Neuron (in vitro differentiated cells): ENCODE results near the gene UROC1.

Experiments
- H2AFZ ChIP-seq: one replicate; pipeline ENCODE4 v1.6.1; 2013; ENCODE audit warnings: low read depth, mild to moderate bottlenecking, inconsistent platforms, low read length, moderate library complexity
- H3K27me3 ChIP-seq: one replicate; pipeline ENCODE4 v1.6.1; 2013; ENCODE audit warnings: low read length; ENCODE audit not compliant: insufficient read depth
- H3K36me3 ChIP-seq: one replicate; pipeline ENCODE4 v1.6.1; 2013; ENCODE audit warnings: low read length; ENCODE audit not compliant: insufficient read depth
- H3K4me1 ChIP-seq: one replicate; pipeline ENCODE4 v1.6.1; 2013; ENCODE audit warnings: low read length; ENCODE audit not compliant: insufficient read depth
- H3K4me3 ChIP-seq: 2 replicates; pipeline ENCODE4 v1.5.1; 2013; ENCODE audit warnings: mild to moderate bottlenecking, low read length, moderate library complexity
- H3K9me3 ChIP-seq: one replicate; pipeline ENCODE4 v1.6.1; 2013; ENCODE audit warnings: low read length

Gene UROC1

GRCh38 chr3:126479642-126480041 is 37.9 kb downstream of the UROC1 start:
- H3K4me3 ChIP-seq, result no peak overlapping the region
- peaks cover 16% of the 10 kb centered on the region for H3K27me3 ChIP-seq
- no peaks in the 10 kb centered on the region for H3K36me3 ChIP-seq
- peaks cover 15% of the 10 kb centered on the region for H3K4me1 ChIP-seq
- H2AFZ ChIP-seq, result no peak overlapping the region
- H3K9me3 ChIP-seq, result no peaks in the 10 kb centered on the region

GRCh38 chr3:126478581-126479310 is 38.8 kb downstream of the UROC1 start:
- H3K4me3 ChIP-seq, result no peak overlapping the region
- no peak overlapping the region for H2AFZ ChIP-seq
- H3K27me3 ChIP-seq, result peaks cover 16% of the 10 kb centered on the region
- H3K4me1 ChIP-seq, result peaks cover 17% of the 10 kb centered on the region
- H3K9me3 ChIP-seq, result no peaks in the 10 kb centered on the region
- H3K36me3 ChIP-seq, result no peaks in the 10 kb centered on the region

GRCh38 chr3:126477061-126477380 is 40.6 kb downstream of the UROC1 start:
- Histone ChIP-seq H3K36me3 (peaks cover 8% of the 10 kb centered on the region), H2AFZ (no peak overlapping the region), H3K4me3 (no peak overlapping the region), H3K27me3 (peaks cover 16% of the 10 kb centered on the region), H3K9me3 (no peaks in the 10 kb centered on the region), H3K4me1 (peaks cover 34% of the 10 kb centered on the region)

DNA sequence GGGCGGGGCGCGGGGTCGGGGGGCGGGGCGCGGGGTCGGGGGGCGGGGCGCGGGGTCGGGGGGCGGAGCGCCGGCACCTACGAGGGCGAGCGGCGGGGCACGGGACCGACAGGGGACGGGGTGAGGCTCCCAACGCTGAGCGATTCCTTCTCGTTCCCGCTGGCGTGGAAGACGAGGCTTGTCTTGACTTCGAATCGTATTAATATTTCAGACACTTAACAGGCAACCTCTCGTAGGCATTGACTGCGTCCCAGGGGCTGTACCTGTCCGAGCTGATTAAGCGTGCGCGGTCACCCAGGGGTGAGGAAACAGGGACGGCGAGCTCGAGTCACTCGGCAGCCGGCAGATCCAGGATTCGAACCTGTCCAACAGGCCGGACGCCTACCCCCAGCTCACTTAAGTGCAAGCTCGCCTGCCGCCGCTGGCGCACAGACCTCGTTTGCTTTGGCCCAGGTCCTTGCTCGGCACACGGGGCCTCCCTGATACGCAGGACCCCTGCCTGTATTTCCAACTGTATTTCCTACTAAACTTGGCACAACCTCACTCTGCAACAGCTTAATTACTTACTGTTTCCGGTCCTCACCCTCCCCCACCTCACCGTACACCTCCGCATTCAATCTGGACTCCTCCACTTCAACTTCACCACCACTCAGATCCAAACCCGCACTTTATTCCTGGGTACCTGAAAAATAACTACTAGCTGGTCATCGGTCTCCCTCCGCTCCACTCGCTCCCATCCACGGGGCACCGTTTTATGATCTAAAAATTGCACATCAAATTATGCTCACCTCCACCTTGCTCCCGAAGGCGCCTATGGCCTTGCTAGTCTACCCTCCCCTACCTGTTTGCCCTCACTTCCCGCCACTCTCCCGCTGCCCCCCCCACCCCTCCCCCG is 41.2 kb downstream of the UROC1 start:
- Histone ChIP-seq H3K36me3 (peaks cover 13% of the 10 kb centered on the region), H3K9me3 (no peaks in the 10 kb centered on the region), H3K4me1 (peaks cover 39% of the 10 kb centered on the region), H3K27me3 (peaks cover 13% of the 10 kb centered on the region), H2AFZ (no peak overlapping the region), H3K4me3 (peak overlapping the region; percentile 52)

DNA sequence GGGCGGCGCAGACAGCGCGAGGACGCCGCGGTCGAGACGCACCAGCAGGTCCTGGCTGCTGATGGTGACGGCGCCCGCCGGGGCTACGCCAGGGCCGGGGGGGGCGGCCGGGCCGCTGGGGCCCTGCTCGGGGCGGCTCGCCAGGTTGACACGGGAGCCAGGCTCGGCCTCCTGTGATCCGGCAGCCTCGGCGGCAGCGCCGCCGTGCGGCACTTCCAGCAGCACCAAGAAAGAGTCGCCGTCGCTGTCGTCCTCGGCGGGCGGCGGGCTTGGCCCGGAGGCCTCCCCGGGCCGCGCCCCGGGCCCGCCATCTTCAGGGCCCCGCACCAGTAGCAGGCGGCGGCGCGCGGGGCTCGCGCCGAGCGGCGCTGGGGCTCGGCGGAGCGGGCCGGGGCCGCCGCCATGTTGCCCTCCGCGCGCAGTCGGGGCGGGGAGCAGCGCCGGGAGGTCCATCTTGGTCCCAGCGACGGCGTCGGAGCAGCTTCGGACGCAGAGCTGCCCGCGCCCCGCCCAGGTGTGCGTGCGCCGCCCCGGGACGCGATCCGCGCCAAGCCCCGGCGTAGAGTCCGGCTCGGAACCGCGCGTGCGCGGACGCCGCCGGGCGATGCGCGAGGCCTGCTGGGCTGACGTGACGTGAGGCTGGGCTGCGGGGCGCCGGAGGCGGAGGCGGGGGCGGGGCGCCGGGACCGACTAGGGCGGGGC is 42.0 kb downstream of the UROC1 start, which contains the start of gene ZXDC:
Gene ZXDC, minus strand, starts transcription at position 479 of the 702 bp plus-strand sequence. Its CDS starts 26 bp downstream, at position 453.
- no peak within 1 kb of the TSS for H2AFZ ChIP-seq
- peaks cover 10% of the 10 kb centered on the region for H3K27me3 ChIP-seq
- H3K36me3 ChIP-seq, result peaks cover 21% of the 10 kb centered on the region
- H3K4me1 ChIP-seq, result peaks cover 39% of the 10 kb centered on the region
- H3K9me3 ChIP-seq, result no peaks in the 10 kb centered on the region
- H3K4me3 ChIP-seq, result peak within 1 kb of the TSS; percentile 74

DNA sequence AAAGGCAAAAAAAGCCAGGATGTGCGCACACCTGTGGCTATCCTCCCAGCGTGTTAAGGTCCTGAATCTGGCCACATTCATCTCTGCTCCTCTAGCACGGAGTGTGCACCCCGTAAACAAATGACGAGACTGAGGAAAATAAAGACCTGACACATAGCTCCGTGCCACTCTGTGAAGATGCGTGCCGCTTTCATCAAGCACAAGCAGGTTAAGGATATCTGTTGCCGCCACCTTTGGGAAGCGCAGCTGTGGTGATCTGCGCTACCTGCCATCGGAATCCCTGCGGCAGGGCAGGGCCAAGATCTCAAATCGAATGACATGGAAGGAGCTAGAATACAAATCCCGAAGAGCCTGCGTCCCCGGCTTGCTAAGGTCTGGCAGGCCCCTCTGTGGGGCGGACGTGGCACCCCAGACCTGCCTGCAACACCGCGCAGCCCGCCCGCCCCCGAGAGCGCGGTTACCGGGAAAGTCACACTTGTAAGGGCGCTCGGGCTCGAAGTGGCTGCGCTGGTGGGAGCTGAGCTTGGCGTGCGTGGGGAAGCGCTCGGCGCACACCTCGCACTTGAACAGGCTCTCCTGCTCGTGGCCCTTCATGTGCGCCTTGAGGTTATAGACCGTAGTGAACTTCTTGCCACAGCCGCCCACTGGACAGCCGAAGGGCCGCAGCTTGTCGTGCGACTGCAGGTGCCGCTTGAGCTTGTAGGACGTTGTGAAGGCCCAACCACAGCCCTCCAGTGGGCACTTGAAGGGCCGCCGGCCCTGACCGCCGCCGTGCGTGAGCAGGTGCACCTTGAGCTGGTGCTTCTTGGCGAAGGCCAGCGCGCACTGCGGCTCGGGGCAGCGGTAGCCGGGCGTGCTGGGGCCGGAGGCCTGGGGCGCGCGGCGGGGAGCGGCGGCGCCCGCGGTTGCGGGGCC is 42.8 kb downstream of the UROC1 start:
- H3K27me3 ChIP-seq, result peaks cover 6% of the 10 kb centered on the region
- H3K9me3 ChIP-seq, result no peaks in the 10 kb centered on the region
- no peak overlapping the region for H2AFZ ChIP-seq
- H3K4me3 ChIP-seq, result peak overlapping the region; percentile 74
- peaks cover 39% of the 10 kb centered on the region for H3K4me1 ChIP-seq
- peaks cover 29% of the 10 kb centered on the region for H3K36me3 ChIP-seq

DNA sequence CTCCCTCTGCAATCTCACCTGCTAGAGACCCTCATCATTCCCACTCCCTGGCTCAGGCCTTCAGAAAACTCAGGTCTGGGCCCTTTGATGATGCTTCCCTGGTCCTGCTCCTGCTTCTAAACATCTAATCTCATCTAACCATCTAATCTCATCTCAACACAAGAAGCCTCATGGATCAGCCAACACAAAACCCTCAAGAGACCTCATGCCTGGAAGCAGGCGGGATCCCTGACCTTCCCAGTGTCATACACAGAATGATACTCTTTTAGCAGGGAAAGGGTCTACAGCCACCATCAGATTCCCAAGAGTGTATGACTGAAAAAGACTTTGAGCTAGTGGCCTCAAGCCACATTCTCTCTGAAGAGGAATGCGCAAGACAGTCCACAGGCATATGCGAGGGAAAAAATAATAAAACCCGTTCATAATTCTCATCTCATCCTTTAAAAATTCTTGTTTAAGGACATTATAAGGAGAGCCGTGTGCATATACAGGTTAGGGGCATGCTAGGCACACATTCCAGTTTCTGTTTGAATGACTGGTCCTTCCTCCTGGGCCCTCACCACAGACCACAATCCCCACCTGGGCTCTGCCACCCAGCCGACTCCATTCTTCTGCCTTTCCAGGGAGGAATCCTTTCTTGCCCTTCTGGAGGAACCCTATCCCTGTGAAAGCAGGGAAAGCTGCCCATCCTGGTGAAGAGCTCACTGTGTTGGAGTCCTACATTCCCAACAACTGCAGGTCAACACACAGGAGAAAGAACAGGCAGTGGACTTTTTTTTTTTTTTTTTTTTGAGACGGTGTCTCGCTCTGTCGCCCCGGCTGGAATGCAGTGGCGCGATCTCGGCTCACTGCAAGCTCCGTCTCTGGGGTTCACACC is 44.0 kb downstream of the UROC1 start:
- Histone ChIP-seq H3K4me3 (peak overlapping the region; percentile 27), H3K27me3 (no peaks in the 10 kb centered on the region), H3K9me3 (no peaks in the 10 kb centered on the region), H2AFZ (no peak overlapping the region), H3K4me1 (peaks cover 38% of the 10 kb centered on the region), H3K36me3 (peaks cover 41% of the 10 kb centered on the region)

- H3K9me3 ChIP-seq, result no peaks in the 10 kb centered on the region
- H3K4me1 ChIP-seq, result peaks cover 36% of the 10 kb centered on the region
- no peaks in the 10 kb centered on the region for H3K27me3 ChIP-seq
- H2AFZ ChIP-seq, result no peak overlapping the region
- H3K36me3 ChIP-seq, result peaks cover 51% of the 10 kb centered on the region
- no peak overlapping the region for H3K4me3 ChIP-seq
These were observed 45.1 kb downstream of the UROC1 start for GRCh38 chr3:126472277-126473006.

DNA sequence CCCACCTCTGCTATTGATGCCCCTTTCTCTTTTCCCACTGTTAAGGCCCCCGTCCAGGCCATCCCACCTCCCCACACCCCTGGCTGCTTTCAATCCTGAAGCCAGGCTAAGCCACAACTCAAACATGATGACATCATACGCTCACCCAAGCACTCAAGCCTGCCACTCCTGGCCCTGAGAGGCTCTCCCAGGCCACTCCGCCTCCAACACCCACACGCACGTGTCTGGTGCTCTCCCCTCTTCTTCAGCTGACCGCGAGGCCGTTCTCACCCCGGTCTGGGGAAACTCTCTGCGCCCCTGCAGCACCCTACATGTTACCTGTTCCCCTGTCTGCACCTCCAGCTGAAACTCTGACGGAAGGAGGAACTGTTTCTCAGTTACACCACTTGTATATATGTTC is 48.1 kb downstream of the UROC1 start:
- H3K9me3 ChIP-seq, result no peaks in the 10 kb centered on the region
- peaks cover 27% of the 10 kb centered on the region for H3K4me1 ChIP-seq
- no peak overlapping the region for H2AFZ ChIP-seq
- no peaks in the 10 kb centered on the region for H3K27me3 ChIP-seq
- H3K4me3 ChIP-seq, result no peak overlapping the region
- peaks cover 80% of the 10 kb centered on the region for H3K36me3 ChIP-seq

DNA sequence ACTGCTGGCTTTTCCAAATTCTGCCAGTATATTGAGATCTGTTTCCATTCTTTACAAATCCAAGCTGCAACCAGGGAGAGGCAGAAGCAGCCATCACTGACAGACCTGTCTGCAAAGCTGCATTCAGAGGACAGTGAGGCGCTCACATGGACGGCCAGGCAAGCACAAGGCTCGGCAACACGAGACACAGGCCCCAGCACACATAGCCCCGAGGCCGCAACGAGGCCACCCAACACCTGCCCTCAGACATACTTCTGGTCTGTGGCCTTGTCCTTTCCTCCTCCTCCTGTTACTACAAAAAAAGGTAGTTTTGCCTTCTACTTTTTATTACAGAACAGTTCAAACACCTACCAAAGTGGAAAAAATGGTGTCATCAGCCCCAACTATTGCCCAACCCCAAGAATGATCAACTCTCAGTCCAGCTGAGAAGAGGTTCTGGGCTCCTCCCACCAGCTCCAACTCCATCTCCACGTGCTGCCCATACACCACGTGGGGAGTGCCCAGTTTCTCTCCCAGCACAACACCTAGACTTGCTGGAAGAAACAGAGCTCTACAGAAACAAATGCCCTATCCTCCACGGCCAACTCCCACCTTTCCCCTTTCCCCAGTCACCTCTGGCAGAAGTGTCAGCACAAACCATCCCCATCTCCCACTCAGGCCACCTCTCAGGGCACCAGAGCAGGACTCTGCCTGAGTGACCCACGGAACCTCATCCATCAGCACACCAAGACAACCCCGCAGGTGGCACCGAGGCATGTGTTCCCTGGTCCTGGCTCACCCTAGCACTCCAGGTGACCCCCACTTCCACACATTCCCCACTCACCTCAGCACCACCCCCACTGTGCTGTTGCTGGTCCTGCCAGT is 49.3 kb downstream of the UROC1 start:
- H3K4me3 ChIP-seq, result no peak overlapping the region
- no peak overlapping the region for H2AFZ ChIP-seq
- no peaks in the 10 kb centered on the region for H3K9me3 ChIP-seq
- no peaks in the 10 kb centered on the region for H3K27me3 ChIP-seq
- H3K36me3 ChIP-seq, result peaks cover 88% of the 10 kb centered on the region
- H3K4me1 ChIP-seq, result peaks cover 17% of the 10 kb centered on the region

GRCh38 chr3:126467611-126467955 is 50.0 kb downstream of the UROC1 start:
- no peaks in the 10 kb centered on the region for H3K9me3 ChIP-seq
- peaks cover 11% of the 10 kb centered on the region for H3K4me1 ChIP-seq
- H2AFZ ChIP-seq, result no peak overlapping the region
- no peaks in the 10 kb centered on the region for H3K27me3 ChIP-seq
- no peak overlapping the region for H3K4me3 ChIP-seq
- peaks cover 89% of the 10 kb centered on the region for H3K36me3 ChIP-seq
